Osteoblast (primary cell): ENCODE results near the gene CCDC34. TPM values are rescaled to one million over a fixed set of nuclear protein-coding genes. Genes with fewer than 3 reads are reported as not detected.

Experiments
- DNase-seq: peaks from one replicate; pipeline ENCODE4 v3.0.0; 2011; ENCODE audit warnings: low spot score, mixed read lengths; ENCODE audit not compliant: insufficient read length; ENCODE audit errors: missing footprints
- H2AFZ ChIP-seq: 2 replicates; pipeline ENCODE4 v1.6.0; 2011; ENCODE audit warnings: mild to moderate bottlenecking, low read length
- H3K27ac ChIP-seq: 2 replicates; pipeline ENCODE4 v1.5.1; 2011; ENCODE audit warnings: mild to moderate bottlenecking, low read depth, low read length, moderate library complexity
- H3K27me3 ChIP-seq: 2 replicates; pipeline ENCODE4 v1.6.0; 2012; ENCODE audit warnings: mild to moderate bottlenecking, control low read depth, inconsistent platforms, low read length, moderate library complexity; ENCODE audit not compliant: insufficient read depth
- H3K36me3 ChIP-seq: 2 replicates; pipeline ENCODE4 v1.5.1; 2011; ENCODE audit warnings: mild to moderate bottlenecking, low read length, control low read depth, moderate library complexity; ENCODE audit not compliant: insufficient read depth
- H3K4me1 ChIP-seq: 2 replicates; pipeline ENCODE4 v1.5.1; 2011; ENCODE audit warnings: mild to moderate bottlenecking, low read length, control low read depth, moderate library complexity; ENCODE audit not compliant: insufficient read depth
- H3K4me2 ChIP-seq: 2 replicates; pipeline ENCODE4 v1.6.0; 2011; ENCODE audit warnings: mild to moderate bottlenecking, low read length; ENCODE audit not compliant: insufficient read depth
- H3K4me3 ChIP-seq: fragments of 200-600 bp; sonication (generic); 3 replicates; pipeline ENCODE4 v1.5.1; 2012; ENCODE audit warnings: mild to moderate bottlenecking, low read length, inconsistent platforms; ENCODE audit not compliant: insufficient read depth
- H3K79me2 ChIP-seq: 2 replicates; pipeline ENCODE4 v1.6.0; 2012; ENCODE audit warnings: mild to moderate bottlenecking, low read length, control low read depth, inconsistent platforms; ENCODE audit not compliant: insufficient read depth
- H3K9me3 ChIP-seq: 2 replicates; pipeline ENCODE4 v1.5.1; 2011; ENCODE audit warnings: low read depth, low read length, control low read depth
- H4K20me1 ChIP-seq: 2 replicates; pipeline ENCODE4 v1.6.0; 2012; ENCODE audit warnings: mild to moderate bottlenecking, low read length, control low read depth; ENCODE audit not compliant: insufficient read depth
- total RNA-seq: library from RNA; depleted of rRNA; stranded (reverse); fragments of >200 nt; gene quantifications from 2 replicates; pipeline ENCODE4 v1.2.3, GENCODE V29; 2012
- TF ChIP-seq, protein P1 (sequence below): IDR thresholded peaks from 2 replicates; pipeline ENCODE4 v1.5.1; 2011; ENCODE audit warnings: mild to moderate bottlenecking, low read depth, low read length, moderate library complexity; ENCODE audit errors: extremely low read depth

CCDC34 gene
- total RNA-seq, 1 donor = 3.6 TPM

DNA sequence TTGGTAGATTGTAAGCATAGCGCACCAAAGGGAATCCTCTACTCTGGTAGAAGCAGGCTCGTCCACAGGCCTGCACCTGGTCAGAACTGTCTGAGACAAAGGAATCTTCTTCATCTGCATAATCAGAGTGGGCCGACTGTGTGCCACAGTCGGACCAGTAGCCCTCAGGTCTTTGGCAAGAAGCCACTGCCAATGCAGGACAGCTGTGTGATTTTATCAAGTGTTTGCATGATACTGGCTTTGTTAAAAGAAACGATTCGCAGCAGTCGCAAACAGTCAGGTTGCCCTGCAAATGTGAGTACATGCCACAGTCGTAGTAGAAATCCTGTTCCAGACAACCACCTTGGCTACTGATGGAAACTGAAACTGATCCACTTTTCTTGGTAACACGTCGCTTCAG, 4.9 kb upstream of the CCDC34 start:
- no peaks in the 10 kb centered on the region for H3K9me3 ChIP-seq
- no peak overlapping the region for H3K27ac ChIP-seq
- no peaks in the 10 kb centered on the region for H3K27me3 ChIP-seq
- peaks cover under 1% of the 10 kb centered on the region for H3K79me2 ChIP-seq
- peaks cover 38% of the 10 kb centered on the region for H3K36me3 ChIP-seq
- H3K4me3 ChIP-seq = no peak overlapping the region
- H3K4me1 ChIP-seq = peaks cover 8% of the 10 kb centered on the region
- H2AFZ ChIP-seq = no peak overlapping the region
- DNase-seq = no peak
- TF ChIP-seq, protein P1, sequence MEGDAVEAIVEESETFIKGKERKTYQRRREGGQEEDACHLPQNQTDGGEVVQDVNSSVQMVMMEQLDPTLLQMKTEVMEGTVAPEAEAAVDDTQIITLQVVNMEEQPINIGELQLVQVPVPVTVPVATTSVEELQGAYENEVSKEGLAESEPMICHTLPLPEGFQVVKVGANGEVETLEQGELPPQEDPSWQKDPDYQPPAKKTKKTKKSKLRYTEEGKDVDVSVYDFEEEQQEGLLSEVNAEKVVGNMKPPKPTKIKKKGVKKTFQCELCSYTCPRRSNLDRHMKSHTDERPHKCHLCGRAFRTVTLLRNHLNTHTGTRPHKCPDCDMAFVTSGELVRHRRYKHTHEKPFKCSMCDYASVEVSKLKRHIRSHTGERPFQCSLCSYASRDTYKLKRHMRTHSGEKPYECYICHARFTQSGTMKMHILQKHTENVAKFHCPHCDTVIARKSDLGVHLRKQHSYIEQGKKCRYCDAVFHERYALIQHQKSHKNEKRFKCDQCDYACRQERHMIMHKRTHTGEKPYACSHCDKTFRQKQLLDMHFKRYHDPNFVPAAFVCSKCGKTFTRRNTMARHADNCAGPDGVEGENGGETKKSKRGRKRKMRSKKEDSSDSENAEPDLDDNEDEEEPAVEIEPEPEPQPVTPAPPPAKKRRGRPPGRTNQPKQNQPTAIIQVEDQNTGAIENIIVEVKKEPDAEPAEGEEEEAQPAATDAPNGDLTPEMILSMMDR = no peak
- no peaks in the 10 kb centered on the region for H4K20me1 ChIP-seq
- H3K4me2 ChIP-seq = no peak overlapping the region

DNA sequence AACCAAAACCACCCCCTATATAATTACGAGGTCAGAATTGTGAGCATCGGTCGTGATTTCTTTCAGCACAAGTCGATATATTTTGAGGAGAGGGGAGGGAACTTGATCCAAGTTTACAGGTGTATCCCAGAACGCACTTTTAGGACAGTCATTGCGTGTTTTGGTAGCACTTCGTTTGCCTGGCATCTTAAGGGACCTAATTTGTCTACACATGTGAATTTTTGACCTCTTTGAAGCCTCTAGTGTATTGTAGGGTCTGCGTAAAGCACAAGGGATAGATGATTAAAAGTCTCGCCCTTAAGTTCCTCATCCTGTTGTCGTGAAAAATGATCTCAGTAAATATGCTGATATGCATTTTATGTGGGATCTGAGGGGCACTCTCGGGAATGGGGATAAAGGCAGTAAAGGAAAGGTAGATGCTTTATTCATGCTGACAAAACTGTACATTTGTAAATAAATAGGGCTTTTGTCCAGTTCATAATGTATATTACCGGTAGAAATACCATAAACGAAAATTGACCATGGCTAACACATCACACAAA, 632 bp upstream of the CCDC34 start:
- peaks cover 23% of the 10 kb centered on the region for H3K4me1 ChIP-seq
- H3K4me2 ChIP-seq = peak overlapping the region; percentile 96
- H3K9me3 ChIP-seq = no peaks in the 10 kb centered on the region
- peak overlapping the region; percentile 70 for H3K27ac ChIP-seq
- no peaks in the 10 kb centered on the region for H3K27me3 ChIP-seq
- no peaks in the 10 kb centered on the region for H4K20me1 ChIP-seq
- H2AFZ ChIP-seq = peak overlapping the region; percentile 93
- H3K36me3 ChIP-seq = peaks cover 14% of the 10 kb centered on the region
- H3K79me2 ChIP-seq = peaks cover 19% of the 10 kb centered on the region
- H3K4me3 ChIP-seq = peak overlapping the region; percentile 81
- no peak for DNase-seq
- TF ChIP-seq, protein P1 = no peak

DNA sequence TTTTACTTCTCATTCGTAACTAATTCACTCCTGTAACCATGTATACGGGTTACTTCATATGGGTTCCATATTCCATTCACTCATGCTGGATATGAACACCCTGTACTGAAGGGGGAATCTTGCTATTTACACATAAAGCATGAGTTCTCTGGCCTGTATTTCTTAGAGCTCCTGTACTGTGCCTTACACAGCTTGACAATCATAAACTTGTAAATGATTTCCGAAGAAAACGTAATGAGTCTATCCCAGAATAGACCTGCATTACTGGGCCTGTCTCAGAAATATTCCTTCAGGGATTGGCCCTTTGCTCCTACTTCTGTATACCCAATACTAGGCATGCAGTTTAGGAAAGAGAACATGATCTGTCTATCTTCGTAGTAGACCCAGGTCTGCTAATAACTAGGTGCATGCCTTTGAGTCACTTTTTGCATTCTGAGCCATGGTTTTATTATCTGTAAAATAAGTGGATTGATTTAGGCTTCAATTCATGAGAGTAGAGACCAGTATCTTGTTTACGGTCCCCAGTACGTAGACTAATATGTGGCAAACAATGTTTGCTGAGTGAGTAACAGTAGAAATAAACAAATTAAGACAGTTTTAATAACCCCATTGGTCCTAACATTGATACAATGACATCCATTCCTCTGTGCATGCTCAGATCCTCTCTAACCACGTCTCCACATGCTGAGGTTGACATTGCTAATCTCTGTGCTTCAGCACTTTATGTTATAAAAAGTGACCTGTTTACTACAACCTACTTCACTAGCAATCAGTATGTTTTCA, 1.2 kb downstream of the CCDC34 start:
- Histone ChIP-seq H3K9me3 (no peaks in the 10 kb centered on the region), H3K36me3 (no peaks in the 10 kb centered on the region), H3K27me3 (no peaks in the 10 kb centered on the region), H4K20me1 (no peaks in the 10 kb centered on the region), H3K4me1 (peaks cover 23% of the 10 kb centered on the region), H3K27ac (peak overlapping the region; percentile 70), H2AFZ (peak overlapping the region; percentile 93), H3K4me2 (peak overlapping the region; percentile 96), H3K4me3 (peak overlapping the region; percentile 81), H3K79me2 (peaks cover 19% of the 10 kb centered on the region)
- peak; percentile 32 for DNase-seq
- TF ChIP-seq, protein P1 = no peak

DNA sequence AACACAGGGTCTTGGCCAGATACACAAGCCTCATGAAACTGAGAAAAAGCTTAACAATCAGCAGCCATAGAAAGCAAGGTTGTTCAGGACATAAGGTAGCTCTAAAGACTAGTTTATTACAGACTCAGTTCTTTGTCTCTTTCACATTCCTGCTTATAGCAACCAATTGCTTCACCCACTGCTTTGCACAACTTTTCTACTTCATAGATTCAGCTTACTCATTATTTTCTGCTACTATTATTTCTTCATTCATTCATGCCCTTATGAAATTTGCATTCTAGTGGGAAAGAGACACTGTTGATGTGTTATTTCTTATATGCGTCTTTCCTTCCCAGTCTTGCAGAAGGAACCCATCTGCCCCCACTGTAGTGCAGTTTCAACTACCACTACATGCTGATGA, 4.7 kb downstream of the CCDC34 start:
- Histone ChIP-seq H3K27ac (peak overlapping the region; percentile 28), H3K36me3 (no peaks in the 10 kb centered on the region), H2AFZ (no peak overlapping the region), H3K27me3 (no peaks in the 10 kb centered on the region), H3K4me3 (no peak overlapping the region), H3K4me2 (no peak overlapping the region), H4K20me1 (no peaks in the 10 kb centered on the region), H3K79me2 (peaks cover 19% of the 10 kb centered on the region), H3K9me3 (no peaks in the 10 kb centered on the region), H3K4me1 (peaks cover 29% of the 10 kb centered on the region)
- DNase-seq = no peak
- TF ChIP-seq, protein P1 = no peak
